ENCODE measurements around the gene STOM.
"Not testable (repeated sequence)": the region's sequence is repeated elsewhere in the genome, so short reads cannot be mapped to it uniquely, and the experiment has no call there.

STOM gene

GRCh38 chr9:121298689-121299466 is 71.2 kb downstream of the STOM start:
- DNase-seq: no peak

- no peak for DNase-seq
Observed at GRCh38 chr9:121298016-121298538, 72.0 kb downstream of the STOM start.

- no peak for DNase-seq
Observed at GRCh38 chr9:121297389-121297788, 72.7 kb downstream of the STOM start.

GRCh38 chr9:121296213-121297127 is 73.6 kb downstream of the STOM start:
- no peak for DNase-seq

DNA sequence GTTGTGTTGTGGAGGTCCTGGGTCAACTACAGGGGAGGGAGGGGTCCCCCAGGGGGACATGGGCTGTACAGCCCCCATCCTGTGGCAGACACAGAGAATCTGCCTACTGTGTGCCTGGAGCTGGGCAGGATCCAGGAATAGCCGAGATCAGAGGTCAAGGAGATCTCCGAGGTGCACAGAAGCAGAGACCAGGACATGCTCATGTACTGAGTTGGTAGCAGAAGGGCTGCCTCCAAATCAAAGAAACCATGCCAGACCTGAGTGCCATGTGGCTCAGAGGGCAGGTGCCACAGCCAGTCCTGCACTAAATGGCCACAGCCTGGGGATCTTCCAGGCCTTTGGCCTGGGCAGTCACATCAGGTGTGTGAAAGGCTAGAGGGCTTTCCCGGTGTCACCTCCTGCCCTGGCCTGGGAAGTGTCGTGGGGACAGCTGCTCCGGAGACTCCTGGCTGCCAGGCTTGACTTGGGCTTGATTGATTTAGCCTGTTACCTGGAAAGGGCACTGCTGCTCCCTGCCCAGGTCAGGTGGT is 74.3 kb downstream of the STOM start:
- no peak for DNase-seq

DNA sequence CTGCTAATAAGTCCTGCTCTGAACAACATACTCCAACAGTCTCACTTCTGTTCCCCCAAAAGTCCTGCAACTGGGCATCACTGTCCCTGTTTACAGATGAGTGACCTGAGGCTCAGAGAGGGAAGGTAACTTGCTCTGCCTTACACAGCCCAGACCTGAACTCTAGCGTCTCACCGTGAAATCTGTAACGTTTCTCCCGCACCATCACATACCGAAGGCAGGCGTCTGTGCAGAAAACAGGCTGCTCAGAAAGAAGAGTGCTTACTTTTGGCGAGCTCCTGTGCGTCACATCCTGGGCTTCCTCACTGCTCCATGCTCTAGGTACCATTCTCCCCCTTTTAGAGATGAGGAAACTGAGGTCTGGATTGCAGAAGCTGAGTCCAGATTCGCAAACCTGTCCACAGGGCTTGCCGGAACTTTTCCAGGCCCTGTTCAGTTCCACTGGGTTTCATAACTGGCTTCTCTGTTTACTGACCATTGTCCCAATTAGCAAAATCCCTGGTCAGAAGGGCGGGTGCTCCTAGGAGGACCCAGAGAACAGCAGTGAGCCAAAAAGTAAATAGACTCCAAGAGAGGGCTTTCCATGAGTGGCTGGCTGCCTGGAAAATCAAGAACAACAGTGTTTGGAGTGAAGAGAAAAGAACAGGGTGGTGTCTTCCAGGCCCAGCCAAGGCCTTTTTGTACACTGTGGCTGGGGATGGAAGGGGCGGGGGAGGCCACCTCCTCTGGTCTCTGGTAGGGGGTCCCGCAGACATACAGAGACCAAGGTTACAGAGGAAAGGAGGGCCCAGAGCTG is 75.0 kb downstream of the STOM start:
- no peak for DNase-seq

GRCh38 chr9:121294151-121294743 is 75.8 kb downstream of the STOM start:
- no peak for DNase-seq

- DNase-seq: no peak
Observed at GRCh38 chr9:121292801-121293241, 77.2 kb downstream of the STOM start.

- no peak for DNase-seq
Observed at GRCh38 chr9:121292051-121292450, 78.0 kb downstream of the STOM start.

DNA sequence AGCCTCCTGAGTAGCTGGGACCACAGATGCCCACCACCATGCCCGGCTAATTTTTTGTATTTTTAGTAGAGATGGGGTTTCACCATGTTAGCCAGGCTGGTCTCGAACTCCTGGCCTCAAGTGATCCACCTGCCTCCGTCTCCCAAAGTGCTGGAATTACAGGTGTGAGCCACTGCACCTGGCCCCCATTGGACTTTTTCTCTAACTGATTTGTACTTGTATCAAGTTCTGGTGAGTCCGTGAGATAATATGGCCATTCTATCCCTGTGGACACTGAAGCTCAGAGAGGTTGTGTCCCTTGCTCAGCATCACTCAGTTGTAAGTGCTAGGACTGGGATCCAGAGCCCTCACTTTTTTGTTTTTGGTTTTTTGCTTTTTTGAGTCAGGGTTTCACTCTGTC is 78.5 kb downstream of the STOM start:
- not testable (repeated sequence) for DNase-seq

DNA sequence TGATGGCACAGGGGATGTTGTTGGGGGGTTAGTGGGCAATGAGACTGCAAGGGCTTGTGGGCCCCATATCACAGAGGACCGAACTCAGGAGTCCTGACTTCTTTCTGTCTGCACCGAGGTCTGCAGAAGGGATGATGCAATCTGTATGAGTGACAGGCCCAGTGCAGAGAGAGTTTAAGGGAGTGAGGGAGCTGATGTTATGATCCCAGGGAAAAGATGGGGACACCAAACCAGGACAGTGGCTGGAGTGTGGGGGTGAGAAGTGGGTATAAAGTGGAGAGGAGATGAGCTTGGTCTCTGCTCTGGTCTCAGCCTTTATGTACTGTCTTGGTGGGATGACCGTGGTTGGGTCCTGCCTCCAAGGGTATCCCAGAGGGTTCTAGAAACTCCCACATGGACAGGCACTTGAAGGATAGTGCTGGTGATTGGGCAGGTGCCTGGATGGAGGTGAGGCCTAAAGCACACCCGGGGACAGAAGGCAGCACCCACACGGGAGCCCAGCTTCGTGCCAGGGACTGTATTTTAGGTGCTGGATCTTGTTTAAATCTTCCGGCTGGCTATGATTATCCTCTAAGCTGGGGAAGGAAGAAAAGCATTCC is 80.2 kb downstream of the STOM start:
- no peak for DNase-seq

DNA sequence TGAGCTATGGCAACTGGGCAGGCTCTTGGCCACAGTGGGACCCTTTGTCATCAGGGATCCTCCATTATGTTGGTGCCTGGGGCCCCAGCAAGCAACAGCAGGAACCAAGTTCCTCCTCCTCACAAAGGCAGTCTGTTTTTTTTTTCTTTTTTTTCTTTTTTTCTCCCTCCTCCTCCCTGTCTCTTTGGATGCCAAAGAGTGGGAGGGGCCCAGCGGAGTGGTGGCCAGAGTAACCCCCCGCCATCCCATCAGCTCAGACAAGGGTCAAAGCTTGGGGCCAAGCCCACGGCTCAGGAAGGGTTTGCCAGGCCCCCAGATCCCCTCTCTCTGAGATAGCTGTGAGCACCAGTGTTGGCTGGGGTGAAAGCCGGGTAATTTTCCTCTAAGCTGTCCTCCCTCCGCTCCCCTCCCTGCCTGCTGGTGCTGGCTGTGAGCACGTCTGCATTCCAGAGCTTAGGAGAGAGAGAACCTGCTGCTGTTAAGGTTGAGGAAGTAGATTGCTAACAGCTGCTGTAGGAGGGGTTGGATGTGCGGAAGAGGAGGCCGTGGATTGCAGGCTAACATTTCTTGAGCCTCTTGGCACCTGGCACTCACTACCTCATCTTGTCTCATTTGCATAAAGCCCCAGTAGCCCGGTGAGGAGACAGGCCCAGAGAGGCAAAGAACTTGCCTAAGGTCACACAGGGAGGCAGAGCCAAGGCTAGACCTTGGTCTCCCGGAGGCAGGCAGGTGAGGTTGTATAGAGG is 80.9 kb downstream of the STOM start:
- peak; percentile 16 for DNase-seq
